GM11168 (cell line): ENCODE data around the gene EIF4EBP2.

Experiments
- in situ Hi-C: fragments of 300-500 bp; cut with MboI; formaldehyde crosslinking; loops from one replicate; pipeline ENCODE4 v1.12.0; 2022; ENCODE audit warnings: low sequenced_read_pairs; ENCODE audit not compliant: unreplicated experiment

Gene EIF4EBP2

DNA sequence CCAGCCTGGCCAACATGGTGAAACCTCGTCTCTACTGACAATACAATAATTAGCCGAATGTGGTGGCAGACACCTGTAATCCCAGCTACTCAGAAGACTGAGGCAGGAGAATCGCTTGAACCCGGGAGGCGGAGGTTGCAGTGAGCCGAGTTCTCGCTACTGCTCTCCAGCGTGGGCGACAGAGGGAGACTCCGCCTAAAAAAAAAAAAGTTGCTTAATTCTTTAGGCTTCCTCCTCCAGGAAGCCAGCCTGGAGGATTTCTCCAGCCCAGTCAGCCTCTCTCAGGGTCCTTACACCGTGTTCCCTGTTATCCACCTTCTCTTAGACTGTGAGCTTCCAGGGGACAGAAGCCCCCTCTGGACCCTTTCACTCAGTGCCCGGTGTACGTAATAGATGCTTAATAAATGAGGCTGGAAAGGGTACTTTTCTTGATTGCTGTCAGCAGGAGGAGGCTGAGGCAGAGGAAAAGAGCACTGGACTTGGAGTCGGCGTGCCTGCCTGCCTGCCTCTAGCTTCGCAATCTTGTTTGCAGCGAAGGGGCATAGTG, 53.9 kb downstream of the EIF4EBP2 start:
- in situ Hi-C loops: no loop called here

DNA sequence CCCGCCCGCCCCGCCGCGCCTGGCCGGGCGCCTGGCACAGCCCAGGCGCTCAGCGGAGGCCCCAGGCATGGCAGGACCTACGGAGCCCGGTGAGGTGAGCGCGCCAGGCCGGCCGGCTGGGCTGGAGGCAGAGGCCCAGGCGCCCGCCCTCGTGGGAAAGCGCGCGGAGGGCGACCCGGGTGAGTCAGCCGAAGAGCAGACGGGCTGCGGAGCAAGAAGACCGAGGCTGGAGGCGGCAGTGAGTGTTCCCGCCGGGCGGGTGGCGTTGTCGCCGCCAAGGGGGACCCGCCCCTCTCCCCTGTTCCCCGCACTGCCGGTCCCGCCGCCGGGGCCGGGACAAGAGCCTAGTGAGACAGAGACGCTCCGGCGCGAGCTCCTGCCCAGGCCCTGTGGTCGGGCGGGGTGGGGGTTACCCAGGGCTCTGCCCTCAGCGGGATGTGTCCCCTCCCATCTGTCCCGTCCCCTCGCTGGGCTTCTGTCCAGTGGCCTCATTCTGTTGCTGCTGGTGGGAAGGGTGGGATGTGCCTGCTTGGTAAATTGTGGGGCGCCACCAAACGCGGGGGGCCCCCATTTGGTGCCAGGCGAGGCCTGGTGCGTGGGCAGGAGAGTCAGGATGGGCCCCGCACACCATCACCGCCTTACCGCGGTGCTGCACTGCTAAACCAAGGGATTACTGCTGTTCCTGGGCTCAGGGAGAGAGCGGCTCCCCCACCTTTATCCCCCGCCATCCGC, 54.5 kb downstream of the EIF4EBP2 start:
- in situ Hi-C loops: no loop called here

GRCh38 chr10:70459061-70459773, 55.3 kb downstream of the EIF4EBP2 start:
- in situ Hi-C loops: no loop called here

- in situ Hi-C loops: loop anchor here (5.0 kb wide), 2 partner anchors 87 to 302 kb away; no protein-coding TSS in a partner anchor
These were observed 56.0 kb downstream of the EIF4EBP2 start for GRCh38 chr10:70459774-70460490.

DNA sequence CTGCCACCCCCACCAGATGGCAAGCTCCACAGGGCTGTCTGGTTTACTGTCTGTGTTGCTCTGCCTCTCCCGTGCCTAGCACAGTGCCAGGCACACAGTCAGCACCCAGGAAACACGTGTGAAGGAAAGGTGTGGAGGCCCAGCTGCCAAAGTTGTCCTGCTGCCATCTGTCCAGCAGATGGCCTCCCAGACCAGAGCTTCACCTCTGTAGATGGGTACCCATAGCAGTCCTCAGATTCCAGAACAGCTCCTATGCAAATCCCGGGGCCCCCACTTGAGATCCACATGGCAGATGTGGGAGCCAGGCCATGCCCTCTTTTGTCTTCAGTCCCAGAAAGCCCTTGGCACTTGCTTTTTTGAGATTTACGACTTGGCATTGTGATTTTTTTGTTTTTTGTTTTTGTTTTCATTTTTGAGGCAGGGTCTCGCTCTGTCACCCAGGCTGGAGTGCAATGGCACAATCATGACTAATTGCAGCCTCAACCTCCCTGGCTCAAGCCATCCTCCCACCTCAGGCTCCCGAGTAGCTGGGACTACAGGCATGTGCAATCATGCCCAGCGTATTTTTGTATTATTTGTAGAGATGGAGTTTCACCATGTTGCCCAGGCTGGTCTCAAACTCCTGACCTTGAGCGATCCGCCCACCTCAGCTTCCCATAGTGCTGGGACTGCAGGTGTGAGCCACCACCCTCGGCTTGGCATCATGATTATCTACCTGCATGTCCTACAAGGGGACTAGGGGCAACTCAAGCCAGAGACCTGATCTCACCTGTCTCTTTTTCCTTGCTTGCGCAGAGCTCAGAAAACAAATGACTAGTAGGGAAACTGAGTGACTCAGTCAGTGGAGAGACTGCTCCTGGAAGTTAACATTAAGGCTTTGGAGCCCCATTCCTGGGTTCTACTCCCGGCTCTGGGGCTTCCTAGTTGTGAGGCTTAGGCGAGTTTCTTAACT, 57.7 kb downstream of the EIF4EBP2 start:
- in situ Hi-C loops: loop anchor here (5.0 kb wide), 2 partner anchors 86 to 301 kb away; no protein-coding TSS in a partner anchor

GRCh38 chr10:70462349-70462984, 58.5 kb downstream of the EIF4EBP2 start:
- in situ Hi-C loops: loop anchor here (5.0 kb wide), 2 partner anchors 85 to 300 kb away; no protein-coding TSS in a partner anchor

DNA sequence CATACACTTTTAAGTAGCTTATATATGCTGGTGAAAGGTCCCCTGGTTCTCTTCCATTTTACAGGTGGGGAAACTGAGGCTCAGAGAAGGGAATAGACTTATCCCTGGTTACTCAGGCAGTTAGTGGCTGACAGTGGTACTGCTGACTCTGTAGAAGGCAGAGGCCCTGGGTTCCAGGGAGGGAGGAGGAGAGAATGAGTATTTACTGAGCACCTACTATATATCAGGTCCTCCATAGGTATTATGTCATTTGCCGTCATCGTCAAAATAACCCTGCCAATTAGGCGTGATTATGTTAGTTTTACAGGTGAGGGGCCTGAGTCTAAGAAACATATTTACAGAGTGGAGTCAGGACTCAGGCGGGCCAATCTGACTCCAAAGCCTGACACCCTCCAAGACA, 61.3 kb downstream of the EIF4EBP2 start:
- in situ Hi-C loops: no loop called here

DNA sequence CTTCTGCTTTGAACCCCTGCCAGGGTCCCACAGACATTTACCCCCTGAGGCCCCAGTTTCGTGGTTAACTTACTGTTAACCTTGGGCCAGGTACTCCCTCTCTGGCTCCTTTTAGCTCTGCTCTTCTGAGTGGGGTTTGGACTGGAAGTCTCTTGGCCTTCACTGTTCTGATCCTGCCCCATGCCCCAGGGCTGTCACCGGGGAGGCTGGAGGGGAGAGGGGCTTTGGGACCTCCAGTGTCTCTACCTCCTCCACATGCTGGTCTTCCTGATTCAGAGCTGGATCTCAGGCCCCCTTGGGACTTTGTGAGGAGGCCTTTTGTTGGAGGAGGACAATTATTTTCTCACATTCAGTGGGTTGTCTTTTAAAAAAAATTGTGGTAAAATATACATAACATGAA, 61.9 kb downstream of the EIF4EBP2 start:
- in situ Hi-C loops: no loop called here

DNA sequence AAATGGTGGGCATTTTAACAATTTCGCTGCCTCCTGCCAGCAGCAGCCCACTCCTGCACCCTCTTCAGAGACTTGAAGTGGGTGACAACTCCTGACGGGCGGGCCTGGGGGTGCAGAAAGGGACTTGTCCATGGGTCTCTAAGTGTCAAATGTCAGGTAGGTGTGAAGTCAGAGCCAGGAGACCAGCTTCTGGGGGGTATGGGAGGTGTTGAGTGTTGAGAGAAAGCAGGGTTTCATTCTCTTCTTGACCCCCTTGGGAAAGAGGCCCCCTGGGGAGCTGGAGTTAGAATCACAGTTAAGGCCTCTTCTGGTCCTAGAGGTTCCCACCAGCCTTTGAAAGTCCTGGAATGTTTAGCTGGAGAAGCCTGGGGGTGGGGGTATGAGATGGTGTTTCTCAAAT, 63.0 kb downstream of the EIF4EBP2 start:
- in situ Hi-C loops: no loop called here

GRCh38 chr10:70472799-70473454, 69.0 kb downstream of the EIF4EBP2 start:
- in situ Hi-C loops: no loop called here

DNA sequence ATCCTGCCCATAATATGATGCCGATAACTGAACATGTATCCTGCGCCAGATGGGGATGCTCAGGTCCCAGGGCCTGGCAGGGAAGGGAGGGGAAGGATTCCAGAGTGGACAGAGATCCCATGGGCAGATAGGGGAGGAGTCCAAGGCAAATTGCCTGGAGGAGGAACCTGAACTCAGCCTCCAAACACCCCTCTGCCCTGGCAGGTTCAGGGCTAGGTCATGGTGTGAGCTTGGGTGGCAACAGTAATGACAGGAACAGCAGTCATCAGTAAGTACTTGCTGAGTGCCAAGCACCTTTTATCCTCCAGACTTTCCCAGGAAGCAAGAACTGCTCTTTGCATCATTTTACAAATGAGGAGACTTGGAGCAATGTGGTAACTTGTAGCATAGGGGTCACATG, 70.8 kb downstream of the EIF4EBP2 start:
- in situ Hi-C loops: no loop called here

DNA sequence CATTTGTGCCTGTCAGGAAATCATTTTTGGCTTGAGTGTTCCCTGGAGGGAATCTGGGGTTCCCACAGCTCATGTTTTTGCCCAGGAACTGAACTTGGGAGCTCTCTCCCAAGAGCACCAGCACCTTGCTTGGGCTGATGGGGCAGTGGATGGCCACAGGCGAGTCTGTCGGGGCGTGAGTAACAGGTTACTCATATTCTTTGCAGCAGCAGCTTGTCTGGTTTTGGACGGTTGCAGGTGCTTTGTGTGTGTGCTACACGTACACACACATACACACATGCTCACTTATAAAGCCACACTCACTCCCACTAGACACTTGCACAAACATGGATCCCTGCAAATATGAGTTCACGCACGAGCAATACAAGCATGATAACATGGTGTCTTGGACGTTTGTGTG, 71.7 kb downstream of the EIF4EBP2 start:
- in situ Hi-C loops: no loop called here

DNA sequence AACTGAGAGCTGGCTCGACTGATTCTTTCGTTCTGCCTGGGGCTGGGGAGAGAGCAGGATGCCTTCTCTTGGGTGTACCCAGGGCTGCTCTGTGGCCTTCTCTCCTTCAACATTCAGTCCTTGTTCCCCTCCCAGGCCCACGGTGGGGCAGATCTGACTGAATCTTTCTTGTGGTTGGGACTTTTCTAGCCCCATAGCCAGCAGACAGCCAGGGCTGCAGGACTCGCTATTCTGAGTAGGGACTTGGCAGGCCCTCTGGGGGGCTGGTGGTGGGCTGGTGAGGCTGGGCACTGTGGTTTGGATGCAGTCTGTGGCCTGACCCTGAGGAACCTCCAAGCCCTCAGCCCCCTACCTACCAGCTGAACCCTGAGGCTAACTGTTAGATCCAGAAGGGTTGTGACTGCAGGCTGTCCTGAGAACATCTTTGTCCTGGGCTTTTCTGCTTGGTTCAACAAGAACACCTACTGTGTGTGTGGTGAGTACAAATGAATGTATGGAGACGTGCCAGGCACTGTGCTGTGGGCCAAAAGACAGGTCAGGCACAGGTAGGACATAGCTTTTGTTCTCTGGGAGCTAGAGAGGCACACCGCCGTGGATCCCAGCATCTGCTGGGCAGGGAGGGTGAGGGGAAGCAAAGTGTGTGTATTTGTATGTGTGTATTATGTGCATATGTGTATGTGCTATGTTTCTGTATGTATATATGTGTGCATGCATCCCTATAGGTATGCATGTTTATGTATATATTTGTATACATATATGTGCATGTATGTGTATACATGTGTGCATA, 72.5 kb downstream of the EIF4EBP2 start:
- in situ Hi-C loops: no loop called here

DNA sequence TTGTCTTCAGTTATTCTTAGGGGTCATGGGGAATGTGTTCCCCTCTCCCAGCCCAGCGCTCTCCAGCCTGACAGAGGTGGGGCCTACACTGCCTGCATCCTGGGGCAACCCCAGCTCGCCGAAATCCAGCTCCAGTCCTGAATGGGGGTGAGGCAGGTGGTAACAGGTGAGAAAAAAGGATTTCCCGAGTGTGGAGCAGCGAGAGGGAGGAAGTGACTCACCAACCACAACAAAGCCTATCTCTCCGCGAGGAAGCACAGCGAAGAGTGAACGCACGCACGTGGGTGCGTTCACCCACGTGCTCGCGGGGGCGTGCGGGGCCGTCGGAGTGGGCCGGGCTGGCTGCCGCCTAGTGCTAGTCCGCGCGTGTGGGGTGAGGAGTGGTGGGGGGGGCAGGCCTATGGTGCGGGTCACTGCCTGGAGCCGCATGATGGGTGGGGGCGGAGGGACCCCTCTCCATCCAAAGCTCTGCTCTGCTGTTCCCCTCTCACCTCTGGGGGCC, 73.8 kb downstream of the EIF4EBP2 start:
- in situ Hi-C loops: no loop called here
